SKM-1 treated with dmso at 0.1 percent for 144 hours (cell line): ENCODE data around the gene CYS1.

ENCODE experiments used
- DNase-seq: peaks from one replicate; lab custom pipeline; 2025; ENCODE audit not compliant: unreplicated experiment; lab: John Stamatoyannopoulos, UW

CYS1 gene

DNA sequence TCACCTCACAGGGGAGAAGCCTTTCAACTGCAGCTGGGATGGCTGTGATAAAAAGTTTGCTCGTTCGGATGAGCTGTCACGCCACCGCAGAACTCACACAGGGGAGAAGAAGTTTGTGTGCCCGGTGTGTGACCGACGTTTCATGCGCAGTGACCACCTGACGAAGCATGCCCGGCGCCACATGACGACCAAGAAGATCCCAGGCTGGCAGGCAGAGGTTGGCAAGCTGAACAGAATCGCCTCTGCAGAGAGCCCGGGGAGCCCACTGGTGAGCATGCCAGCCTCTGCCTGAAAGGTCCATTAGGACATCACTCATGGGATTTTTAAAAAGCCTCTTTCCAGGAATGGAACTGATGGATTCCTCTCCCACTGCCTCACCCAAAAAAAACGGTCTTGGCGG is 28.0 kb downstream of the CYS1 start:
- no peak for DNase-seq

DNA sequence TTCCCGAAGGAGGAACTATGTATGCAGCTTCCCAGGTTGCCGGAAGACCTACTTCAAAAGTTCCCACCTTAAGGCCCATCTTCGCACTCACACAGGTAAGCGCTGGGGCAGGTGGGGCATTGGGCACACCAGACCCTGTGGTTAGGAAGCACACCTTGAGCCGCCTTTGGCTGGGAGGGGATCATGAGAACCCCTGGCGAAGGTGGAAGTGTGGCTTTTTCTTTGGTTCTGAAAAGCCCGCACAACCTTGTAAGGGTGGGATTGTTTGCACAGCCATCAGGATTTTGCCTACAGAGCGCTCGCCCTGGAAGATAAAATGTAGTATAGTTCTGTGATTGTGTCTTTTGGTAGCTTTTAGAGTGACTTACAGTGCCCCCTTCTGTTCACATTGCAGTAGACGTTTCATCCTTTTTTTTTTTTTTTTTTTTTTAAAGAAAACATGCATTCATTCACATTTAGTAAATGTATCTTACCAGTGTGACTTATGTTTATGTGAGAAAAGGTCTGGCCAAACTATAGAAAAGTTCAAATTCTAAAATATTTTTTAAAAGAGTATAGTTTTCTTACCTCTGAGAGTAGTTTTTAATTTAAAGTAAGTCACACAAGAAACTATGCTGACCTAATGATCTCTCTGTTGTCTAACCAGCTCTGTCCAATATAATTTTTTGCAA is 31.6 kb downstream of the CYS1 start:
- peak; percentile 63 for DNase-seq

DNA sequence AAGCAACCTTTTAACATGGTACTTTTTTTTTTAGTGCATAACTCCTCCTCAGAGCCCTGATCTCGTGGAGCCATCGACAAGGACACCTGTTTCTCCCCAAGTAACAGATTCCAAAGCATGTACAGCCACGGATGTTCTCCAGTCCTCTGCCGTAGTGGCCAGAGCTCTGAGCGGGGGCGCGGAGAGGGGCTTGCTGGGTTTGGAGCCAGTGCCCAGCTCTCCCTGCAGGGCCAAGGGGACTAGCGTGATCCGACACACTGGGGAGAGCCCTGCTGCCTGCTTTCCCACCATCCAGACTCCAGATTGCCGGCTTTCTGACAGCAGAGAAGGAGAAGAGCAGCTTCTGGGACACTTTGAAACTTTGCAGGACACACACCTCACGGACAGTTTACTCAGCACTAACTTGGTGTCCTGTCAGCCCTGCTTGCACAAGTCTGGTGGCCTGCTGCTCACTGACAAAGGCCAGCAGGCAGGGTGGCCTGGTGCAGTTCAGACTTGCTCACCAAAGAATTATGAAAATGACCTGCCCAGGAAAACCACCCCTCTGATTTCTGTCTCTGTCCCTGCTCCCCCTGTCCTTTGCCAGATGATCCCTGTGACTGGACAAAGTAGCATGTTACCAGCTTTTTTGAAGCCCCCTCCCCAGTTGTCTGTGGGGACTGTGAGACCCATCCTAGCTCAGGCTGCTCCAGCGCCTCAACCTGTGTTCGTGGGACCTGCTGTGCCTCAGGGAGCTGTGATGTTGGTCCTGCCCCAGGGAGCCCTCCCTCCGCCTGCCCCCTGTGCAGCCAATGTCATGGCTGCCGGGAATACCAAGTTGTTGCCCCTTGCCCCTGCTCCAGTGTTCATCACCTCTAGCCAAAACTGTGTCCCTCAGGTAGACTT is 32.4 kb downstream of the CYS1 start:
- DNase-seq: no peak

DNA sequence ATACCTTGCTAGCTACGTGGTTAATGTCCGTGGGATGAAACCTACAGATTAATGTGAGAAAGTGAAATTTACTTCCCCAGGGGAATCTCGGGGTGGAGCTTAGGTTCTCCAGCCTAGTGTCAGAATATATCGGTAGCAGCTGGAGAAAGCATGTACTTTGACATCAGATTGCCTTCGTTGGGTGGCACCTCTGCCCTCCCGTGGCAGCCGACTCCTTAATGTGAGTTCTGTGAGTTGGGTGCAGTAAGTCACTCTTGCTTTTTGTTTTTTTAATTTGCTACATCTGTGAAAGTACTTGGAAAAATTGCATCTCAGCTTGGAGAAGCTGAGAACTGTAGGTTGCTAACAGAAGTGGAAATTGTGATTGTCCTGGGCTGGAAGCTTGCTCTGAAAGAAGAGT is 33.3 kb downstream of the CYS1 start:
- no peak for DNase-seq

DNA sequence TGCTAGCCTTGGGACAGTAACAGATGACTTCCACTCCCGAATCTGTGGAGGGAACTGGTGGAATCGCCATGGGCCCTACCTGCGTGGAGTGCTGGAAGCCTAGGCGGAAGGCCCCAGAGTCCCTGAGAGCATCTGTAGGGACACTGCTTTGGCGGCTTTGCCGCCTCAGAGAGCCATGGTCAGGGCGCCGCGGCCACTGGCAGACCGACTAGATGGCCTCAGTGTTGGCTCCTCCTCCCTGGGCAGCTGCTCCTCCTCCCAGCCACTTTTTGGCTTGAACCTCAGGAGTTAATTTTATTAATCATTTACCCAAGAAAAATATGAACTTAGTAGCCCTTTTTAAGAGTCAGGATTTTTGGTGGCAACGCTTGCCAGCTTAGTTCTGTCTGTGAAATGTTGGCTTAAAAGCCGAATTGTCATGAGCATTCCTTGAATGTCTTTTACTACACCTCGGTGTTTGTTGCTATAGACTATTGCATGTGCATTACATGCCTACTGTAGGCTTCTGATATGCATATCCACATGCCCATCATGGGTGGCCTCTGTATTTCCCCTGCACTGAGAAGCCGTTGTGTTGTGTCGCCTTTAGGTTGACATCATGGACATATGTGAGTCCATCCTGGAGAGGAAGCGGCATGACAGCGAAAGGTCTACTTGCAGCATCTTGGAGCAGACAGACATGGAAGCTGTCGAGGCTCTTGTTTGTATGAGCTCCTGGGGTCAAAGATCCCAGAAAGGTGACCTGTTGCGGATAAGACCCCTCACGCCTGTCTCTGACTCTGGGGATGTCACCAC is 34.5 kb downstream of the CYS1 start:
- DNase-seq: no peak

DNA sequence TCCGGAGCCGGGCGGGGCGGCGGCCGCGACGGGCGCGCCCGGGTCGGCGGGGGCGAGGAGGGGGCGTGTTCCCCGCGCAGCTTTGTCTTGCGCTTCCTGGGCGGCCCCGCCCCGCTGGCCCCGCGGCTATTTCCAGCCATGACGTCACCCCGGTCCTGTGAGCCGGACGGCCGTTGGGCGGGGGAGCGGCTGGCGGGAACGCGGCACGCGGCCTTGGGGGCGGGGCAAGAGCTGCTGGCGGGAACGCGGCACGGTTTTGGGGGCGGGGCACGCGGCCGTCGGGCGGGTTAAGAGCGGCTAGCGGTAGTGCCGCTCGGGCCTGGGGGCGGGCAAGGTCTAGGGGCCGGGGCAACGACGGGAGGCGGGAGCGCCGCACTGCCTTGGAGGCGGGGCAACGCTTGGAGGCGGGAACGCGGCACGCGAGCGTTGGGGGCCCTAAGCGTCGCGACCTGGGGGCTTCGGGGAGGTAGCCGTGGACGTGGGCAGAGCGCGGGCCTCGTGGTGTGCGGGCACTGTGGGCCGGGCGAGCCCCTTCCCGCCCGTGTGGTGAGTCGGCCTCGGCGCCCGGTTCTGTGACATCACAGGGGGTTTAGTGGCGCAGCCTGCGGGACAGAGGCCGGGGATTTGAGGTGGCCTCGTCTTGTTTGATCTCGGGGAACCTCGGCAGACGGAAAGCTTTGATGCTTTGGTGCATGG is 36.2 kb downstream of the CYS1 start:
- peak; percentile 11 for DNase-seq

DNA sequence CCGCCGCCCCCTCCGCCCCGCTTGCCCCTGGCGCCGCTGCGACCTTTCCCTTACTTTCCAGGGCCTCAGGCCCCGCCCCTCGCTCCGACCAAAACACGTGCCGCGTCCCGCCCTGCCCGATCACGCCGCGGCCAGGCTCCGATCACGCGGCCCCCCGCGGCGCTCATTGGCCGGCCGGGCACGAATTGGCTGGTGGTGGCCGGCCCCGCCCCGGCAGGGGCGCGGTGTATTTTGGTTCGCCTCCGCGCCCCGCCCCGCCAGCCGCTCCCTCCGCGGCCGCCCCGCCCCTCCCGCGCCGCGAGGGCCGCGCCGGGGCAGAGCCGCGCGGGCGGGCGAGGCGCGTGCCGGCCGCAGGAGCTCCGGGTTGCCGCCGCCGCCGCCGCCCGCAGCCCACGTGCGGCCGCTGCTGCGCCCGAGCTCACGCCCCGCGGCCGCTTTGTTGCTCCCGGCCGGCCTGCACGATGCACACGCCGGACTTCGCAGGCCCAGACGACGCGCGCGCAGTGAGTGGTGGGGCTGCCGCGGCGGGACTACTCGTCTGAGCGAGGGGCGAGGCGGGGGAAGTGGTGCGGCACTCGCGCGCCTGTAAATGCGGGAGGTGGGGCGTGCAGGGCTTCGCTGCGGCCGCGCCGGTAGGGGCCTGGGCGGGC is 36.8 kb downstream of the CYS1 start, which contains the start of gene KLF11:
Gene KLF11, plus strand, starts transcription at position 295 of the 650 bp plus-strand sequence. Its CDS starts 167 bp downstream, at position 462.
- DNase-seq: peak; percentile 68

DNA sequence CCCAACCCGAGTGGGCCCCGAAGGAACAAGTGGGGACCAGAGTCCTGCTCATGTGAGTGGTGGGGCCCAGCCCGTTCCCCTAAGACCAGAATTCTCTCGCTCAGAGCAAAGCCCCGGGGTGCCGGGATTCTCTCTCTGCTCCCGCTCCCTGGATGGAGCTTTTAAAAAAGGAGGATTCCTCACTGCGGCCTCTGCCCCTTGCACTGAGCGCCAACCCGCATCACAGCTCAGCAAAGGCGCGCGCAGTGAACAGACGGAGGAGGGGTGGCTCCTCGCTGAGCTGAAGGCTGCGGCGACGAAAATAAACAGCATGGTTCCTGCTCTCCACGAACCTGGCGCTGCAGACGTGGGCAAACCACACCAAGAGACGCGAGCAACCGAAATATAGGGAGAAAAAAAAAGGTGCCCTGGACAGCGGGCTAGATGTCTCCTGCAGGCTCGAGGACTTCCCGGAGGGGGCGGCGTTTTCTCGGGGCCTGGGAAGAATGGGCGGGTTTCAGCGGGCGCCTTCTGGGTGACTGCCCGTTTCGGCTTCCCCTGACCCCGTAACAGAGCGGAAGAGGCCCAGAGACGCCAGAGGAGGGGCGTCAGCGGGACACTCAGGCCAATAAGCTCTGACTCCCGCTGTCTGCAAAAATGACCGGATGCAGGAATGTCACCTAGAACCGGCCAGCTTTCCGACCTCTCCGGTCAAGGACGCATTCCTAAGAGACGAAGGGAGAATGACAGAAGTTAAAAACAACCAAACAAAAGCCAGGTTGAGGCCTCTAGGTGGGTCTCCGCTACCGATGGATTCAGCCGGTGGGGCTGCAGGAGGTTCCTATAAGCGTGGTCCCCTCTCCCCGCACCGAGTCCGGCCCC is 37.7 kb downstream of the CYS1 start:
- no peak for DNase-seq

DNA sequence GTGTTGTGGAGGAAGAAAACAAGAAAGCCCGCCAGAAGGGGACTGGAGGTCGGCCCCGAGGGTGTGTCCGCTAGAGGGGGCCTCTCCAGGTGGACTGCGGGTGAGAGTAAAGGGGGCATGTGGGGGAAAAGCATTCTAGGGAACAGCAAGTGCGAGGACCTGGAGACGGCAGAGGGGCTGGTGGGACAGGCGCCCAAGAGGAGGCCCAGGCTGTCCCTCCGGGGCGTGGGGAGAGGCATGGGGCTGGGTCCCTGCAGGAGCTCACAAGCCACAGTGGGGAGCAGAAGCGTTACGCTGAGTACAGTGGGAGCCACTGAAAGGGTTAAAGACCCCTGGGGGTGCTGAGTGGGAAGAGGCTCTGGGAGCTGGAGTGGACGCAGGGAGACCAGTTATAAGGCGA is 38.5 kb downstream of the CYS1 start:
- no peak for DNase-seq

DNA sequence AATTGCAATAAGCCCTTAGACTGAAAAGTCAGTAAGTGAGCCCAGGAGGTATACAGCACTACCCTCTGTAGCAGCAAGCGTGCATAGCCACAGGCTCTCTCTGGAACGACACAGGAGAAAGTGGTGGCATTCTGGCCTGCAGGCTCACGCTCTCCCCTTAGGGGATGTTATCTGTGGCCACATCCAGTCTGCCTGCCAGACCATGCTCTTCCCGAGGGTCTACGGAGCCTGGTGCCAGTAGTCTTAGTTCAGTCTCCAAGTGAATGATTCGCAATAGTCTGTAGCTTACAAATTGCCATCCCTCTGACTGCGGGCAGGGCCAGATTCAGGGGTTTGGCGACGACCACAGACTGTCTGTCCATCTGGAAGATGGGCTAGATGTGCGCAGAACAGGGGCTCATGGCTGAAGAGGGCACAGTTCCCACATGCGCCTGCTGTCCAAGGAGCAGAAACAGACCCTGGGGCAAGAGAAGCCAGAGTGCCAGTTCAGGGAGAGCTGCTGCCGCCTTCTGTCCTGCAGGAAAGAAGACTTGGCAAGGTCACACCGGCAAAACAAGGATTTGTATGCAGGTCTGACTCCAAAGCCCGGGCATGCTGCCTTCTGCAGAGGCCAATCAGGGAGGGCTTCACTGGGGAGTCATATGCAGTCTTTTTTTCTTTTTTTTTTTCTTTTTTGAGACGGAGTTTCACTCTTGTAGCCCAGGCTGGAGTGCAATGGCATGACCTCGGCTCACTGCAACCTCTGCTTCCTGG is 40.4 kb downstream of the CYS1 start:
- DNase-seq: no peak

DNA sequence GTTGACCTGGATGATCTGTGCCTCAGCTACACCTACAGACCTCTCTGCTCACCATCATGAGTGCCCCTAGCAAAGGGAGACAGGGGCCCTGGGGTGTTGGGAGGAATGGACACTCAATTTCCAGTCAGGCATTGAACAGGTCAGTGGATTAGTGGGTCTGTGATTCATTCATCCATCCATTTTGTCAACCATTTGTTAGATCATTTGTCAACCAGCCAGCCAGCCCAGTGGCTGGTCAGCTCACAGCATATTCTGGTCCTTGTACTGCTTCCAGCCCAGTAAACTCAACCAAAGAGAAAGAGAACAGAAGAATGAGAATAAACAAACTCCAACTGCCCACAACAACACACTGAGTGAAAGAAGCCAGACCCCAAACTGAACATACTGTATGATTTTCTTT is 41.5 kb downstream of the CYS1 start:
- no peak for DNase-seq

DNA sequence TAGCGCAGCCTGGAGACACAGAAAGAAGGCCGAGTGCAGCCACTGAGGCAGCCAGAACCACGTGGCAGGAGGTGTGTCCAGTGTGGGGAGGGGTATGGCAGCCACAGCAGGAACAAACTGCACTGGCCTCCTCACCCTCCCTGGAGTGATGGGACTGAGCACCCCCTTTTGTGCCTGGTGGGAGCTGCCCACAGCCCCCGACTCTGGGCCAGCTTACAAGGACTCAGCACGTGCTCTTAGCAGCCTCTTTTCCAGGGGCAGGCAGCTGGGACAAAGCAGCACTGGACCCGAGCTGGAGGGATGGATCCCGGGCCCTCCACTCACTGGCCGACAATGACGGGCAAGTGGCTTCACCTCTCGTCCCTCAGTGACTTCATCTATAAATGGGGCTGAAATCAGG is 42.1 kb downstream of the CYS1 start:
- DNase-seq: no peak

DNA sequence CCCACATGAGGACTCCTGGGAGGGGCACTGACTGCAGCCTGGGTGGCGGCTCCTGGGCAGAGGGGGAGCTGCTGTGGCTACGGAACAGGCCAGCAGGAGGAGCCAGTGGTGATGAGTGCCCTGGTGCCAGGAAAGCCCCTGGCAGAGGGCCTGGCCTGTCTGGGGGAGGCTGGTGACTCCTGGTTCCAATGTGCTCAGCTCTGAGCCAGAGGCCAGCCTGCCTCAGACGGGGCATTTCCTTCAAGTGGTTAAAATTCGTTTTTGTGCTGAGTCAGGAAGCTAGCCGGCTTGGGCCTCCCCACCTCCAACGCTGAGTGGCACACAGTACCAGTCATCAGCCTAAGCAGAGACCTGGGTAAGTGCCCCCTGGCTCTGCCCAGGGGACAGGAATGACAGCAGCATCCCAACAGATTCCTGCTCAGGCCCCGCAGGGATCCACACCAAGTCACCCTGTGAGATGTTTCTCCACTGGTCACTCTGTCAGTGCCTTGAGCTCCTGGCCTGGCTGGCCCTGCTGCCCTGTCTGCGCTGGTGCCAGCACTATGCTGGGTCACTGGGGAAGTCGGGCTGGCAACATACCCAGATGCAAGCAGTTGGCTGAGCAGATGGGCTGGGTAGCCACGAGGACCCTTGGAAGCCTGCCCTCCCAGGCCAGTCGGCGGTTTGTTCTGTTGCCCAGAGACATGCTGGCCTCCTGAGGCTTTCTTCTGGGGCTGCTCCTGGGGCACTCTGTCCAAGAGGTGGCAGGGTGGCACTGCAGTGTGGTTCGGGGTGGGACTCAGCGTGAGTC is 43.9 kb downstream of the CYS1 start:
- DNase-seq: no peak

DNA sequence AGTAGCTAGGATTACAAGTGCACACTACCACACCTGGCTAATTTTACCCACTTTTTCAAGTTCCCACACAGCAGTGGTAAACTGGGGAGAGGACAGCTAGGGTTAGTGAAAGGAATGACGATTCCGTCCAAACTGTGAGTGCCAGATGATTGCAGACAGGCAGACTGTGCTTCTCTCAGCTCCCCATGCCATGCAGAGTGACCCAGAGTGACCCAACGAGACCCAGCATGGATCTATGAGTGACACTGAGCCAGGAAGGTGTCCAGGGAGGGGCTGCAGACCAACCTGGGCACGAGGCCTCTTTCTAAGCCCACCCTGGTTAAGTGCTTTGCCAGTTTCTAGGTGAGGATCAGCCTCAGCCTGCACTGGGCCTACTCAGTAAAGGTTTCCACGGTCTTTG is 44.6 kb downstream of the CYS1 start:
- no peak for DNase-seq

DNA sequence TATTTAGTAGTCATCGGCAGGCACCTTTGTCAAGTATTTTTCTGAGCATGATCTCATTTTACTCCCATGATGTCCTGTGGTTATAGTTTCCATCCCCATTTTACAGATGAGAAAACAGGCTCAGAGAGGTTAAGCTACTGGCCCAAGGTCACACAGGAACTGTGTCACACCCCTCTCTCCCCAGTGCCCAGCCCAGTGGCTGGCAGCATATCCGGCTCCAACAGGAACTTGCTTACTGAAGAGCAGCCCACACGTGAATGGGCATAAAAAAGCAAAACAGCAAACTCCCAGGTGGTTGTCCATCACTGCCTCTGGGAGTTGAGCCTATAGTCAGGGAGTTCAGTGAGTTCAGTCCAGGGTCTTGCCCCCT is 45.2 kb downstream of the CYS1 start:
- no peak for DNase-seq

DNA sequence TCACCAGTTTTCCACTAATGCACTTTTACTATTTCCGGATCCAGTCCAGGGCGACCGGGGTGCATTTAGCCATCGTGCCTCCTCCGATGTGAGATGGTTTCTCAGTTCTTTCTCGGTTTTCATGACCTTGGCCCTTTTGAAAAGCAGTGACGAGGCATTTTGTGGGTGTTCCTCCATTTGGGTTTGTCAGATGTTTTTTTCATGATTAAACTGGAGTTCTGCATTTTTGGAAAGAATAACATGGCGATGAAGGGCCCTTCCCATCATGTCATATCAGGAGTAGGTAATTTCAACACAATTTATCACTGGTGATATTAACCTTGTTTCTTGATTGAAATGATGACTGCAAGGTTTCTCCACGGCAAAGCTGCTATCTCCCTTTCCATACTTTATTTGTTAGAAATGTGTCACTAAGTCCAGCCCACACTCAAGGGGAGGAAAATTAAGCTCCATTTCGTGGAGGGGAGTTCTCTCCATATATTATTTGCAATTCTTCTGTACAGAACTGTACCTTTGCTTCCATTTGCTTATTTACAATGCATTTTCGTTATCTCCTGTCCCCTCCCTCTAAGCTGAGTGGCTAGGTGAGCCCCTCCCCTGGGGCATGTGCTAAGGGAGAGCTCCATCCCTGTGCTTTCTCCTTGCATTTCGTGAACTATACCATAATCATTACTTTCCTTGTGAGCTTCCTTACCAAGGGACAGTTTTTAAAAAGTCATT is 45.7 kb downstream of the CYS1 start:
- no peak for DNase-seq

DNA sequence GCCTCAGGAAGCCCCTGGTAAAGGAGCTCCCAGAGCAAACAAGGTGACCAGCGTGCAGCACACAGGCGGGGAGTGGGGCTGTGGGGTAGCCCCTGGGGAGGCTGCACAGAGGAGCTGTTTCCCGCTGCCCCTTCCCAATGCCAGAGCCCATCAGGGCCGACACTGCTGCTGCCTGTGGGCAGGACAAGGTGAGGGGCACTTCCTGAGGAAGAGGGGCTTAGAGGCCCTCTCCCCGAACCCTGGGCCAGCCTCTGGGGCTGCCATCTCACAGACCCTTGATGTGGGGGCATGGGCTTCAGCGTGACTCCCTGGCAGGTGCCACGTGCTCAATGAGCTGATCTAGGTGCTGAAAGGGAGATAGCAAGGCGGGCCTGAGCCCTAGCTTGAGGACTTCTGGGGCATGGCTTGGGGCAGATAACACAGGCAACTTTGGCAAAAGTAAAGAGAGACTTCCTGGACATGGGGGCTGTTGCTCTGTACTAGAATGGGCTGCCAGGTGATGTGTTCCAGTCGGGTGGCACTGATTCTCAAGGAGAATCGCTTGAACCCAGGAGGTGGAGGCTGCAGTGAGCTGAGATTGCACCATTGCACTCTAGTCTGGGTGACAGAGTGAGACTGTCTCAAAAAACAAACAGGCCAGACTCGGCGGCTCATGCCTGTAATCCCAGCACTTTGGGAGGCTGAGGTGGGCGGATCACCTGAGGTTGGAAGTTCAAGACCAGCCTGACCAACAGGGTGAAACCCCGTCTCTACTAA is 46.8 kb downstream of the CYS1 start:
- no peak for DNase-seq
